HG02763 (cell line): ENCODE results near the gene PINK1.

Experiments used
- ATAC-seq: cut with Tn5 transposase; IDR thresholded peaks from one replicate; pipeline ENCODE4 v1.9.1; 2021; ENCODE audit warnings: mild to moderate bottlenecking, moderate library complexity; ENCODE audit not compliant: unreplicated experiment

Gene PINK1

GRCh38 chr1:20678599-20678998 lies 45.3 kb downstream of the PINK1 start:
- no peak for ATAC-seq

- no peak for ATAC-seq
Observed at GRCh38 chr1:20680269-20680668, 47.0 kb downstream of the PINK1 start.

- no peak for ATAC-seq
Observed at GRCh38 chr1:20681999-20682398, 48.7 kb downstream of the PINK1 start.

- ATAC-seq = no peak
Observed at GRCh38 chr1:20682571-20683236, 49.4 kb downstream of the PINK1 start.

GRCh38 chr1:20683614-20684013 lies 50.4 kb downstream of the PINK1 start:
- no peak for ATAC-seq

- no peak for ATAC-seq
Observed at GRCh38 chr1:20684050-20684620, 50.9 kb downstream of the PINK1 start.

- no peak for ATAC-seq
Observed at GRCh38 chr1:20684651-20685050, 51.4 kb downstream of the PINK1 start.

GRCh38 chr1:20685099-20685662 lies 51.9 kb downstream of the PINK1 start:
- no peak for ATAC-seq

- no peak for ATAC-seq
Observed at GRCh38 chr1:20685741-20686140, 52.5 kb downstream of the PINK1 start.

- no peak for ATAC-seq
Observed at GRCh38 chr1:20686883-20687725, 53.8 kb downstream of the PINK1 start.

GRCh38 chr1:20689645-20690056 lies 56.4 kb downstream of the PINK1 start:
- no peak for ATAC-seq

GRCh38 chr1:20691872-20692271 lies 58.6 kb downstream of the PINK1 start:
- no peak for ATAC-seq

- ATAC-seq = no peak
Observed at GRCh38 chr1:20693623-20694022, 60.4 kb downstream of the PINK1 start.

GRCh38 chr1:20695515-20695914 lies 62.3 kb downstream of the PINK1 start:
- no peak for ATAC-seq

- no peak for ATAC-seq
Observed at GRCh38 chr1:20696397-20697333, 63.4 kb downstream of the PINK1 start.

GRCh38 chr1:20697563-20697962 lies 64.3 kb downstream of the PINK1 start:
- no peak for ATAC-seq

- ATAC-seq = no peak
Observed at GRCh38 chr1:20698195-20698910, 65.1 kb downstream of the PINK1 start.

- ATAC-seq = no peak
Observed at GRCh38 chr1:20699558-20699957, 66.3 kb downstream of the PINK1 start.

GRCh38 chr1:20700636-20701215 lies 67.5 kb downstream of the PINK1 start:
- ATAC-seq = no peak
